Activated CD4-positive, alpha-beta T cell treated with anti-CD3 and anti-CD28 coated beads for 24 hours (primary cell): ENCODE measurements around the gene DGKB.

Experiments
- DNase-seq, 2 donors: peaks; one replicate each; pipeline ENCODE4 v3.0.0-alpha.2; 2020; ENCODE audit warnings: low read depth in 2 of 2

Gene DGKB

GRCh38 chr7:14760730-14761478, 141.6 kb downstream of the DGKB start:
- DNase-seq: no peak

- DNase-seq: no peak
These were observed 142.8 kb downstream of the DGKB start for GRCh38 chr7:14759785-14760184.

- no peak for DNase-seq
These were observed 147.9 kb downstream of the DGKB start for GRCh38 chr7:14754631-14755030.

GRCh38 chr7:14752301-14752700, 150.2 kb downstream of the DGKB start:
- no peak for DNase-seq

- no peak for DNase-seq
These were observed 151.1 kb downstream of the DGKB start for GRCh38 chr7:14751461-14751860.

- no peak for DNase-seq
These were observed 154.1 kb downstream of the DGKB start for GRCh38 chr7:14748461-14748860.

GRCh38 chr7:14747701-14748100, 154.8 kb downstream of the DGKB start:
- DNase-seq: no peak

- DNase-seq: no peak
These were observed 157.5 kb downstream of the DGKB start for GRCh38 chr7:14745076-14745475.

- no peak for DNase-seq
These were observed 161.9 kb downstream of the DGKB start for GRCh38 chr7:14740606-14741005.

- no peak for DNase-seq
These were observed 162.7 kb downstream of the DGKB start for GRCh38 chr7:14739841-14740185.

GRCh38 chr7:14739168-14739840, 163.2 kb downstream of the DGKB start:
- no peak for DNase-seq

GRCh38 chr7:14738086-14738485, 164.5 kb downstream of the DGKB start:
- DNase-seq: no peak

- DNase-seq: no peak
These were observed 167.7 kb downstream of the DGKB start for GRCh38 chr7:14734839-14735321.

GRCh38 chr7:14720785-14721184, 181.8 kb downstream of the DGKB start:
- no peak for DNase-seq

GRCh38 chr7:14717816-14718215, 184.7 kb downstream of the DGKB start:
- DNase-seq: no peak

- DNase-seq: no peak
These were observed 185.4 kb downstream of the DGKB start for GRCh38 chr7:14717169-14717568.

- no peak for DNase-seq
These were observed 188.3 kb downstream of the DGKB start for GRCh38 chr7:14714161-14714728.

GRCh38 chr7:14698239-14698638, 204.3 kb downstream of the DGKB start:
- DNase-seq: no peak

GRCh38 chr7:14697684-14698083, 204.9 kb downstream of the DGKB start:
- no peak for DNase-seq

- peak; percentile 18 to 25 for DNase-seq
These were observed 210.9 kb downstream of the DGKB start for GRCh38 chr7:14691597-14692203.

GRCh38 chr7:14691034-14691433, 211.5 kb downstream of the DGKB start:
- DNase-seq: no peak

- DNase-seq: no peak
These were observed 212.1 kb downstream of the DGKB start for GRCh38 chr7:14690486-14690885.

GRCh38 chr7:14690075-14690474, 212.5 kb downstream of the DGKB start:
- no peak for DNase-seq
